ENCODE measurements around the gene THUMPD1.
"Not testable (repeated sequence)": the region's sequence is repeated elsewhere in the genome, so short reads cannot be mapped to it uniquely, and the experiment has no call there.

The THUMPD1 gene

DNA sequence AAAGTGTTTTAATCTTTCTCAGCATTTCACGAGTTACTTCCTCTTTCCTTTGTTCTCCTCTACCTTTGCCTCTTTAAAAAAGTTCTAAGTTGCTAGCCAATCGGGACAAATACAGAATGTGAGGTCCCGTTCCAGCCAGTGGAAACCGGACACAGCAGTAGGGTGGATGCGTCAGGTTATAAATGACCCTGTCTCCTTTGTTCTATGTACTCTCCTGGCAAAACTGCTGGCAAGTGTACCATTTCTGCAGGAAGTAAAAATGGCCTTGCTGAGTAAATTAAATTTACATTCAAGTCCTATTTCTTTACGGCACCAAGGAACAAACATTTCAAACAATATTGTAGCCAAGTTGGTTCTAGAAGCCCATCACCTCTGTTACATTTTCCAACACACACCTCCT is 47.5 kb downstream of the THUMPD1 start:
- not testable (repeated sequence) for DNase-seq (ENCODE audit: low read depth)

DNA sequence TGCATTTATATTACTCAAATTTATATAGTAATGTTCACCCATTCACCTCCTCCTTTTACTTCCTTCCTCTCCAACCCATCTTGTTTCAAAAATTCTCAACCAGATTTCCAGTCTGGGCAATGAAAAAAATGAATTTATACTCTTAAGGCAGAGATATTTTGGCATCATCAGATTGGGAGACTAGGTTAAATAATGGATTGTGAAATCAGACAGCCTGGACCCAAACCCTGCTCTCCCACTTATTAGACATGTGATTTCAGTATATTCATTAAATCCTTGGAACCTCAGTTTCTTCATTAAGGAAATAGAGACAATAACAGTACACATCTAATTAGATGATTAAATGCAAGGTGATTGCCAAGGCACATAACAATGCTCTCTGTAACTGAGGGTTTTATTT is 52.0 kb downstream of the THUMPD1 start:
- DNase-seq (ENCODE audit: low read depth), result no peak

DNA sequence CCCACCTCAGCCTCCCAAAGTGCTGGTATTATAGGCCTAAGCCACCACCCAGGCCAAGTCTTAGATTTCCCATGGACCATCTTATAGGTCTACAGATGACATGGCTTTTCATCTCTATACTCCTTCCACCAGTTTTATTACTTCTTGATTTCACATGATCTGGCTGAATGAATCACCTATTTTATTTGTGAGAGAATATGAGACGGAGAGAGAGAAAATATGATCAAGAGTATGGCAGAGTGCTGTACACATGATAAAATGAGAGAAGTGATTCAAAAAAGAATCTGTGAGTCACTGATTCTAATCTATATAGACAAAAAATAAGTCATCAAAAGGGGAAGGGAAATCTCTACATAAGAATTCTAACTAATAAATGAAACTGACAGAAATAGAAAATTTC is 57.8 kb downstream of the THUMPD1 start:
- no peak for DNase-seq (ENCODE audit: low read depth)
